ENCODE data around the gene PPP2R3B. TPM values are rescaled to one million over a fixed set of nuclear protein-coding genes. Genes with fewer than 3 reads are reported as not detected.

The PPP2R3B gene
- total RNA-seq, 1 experiment from 2014 or later, result 19.1 TPM

DNA sequence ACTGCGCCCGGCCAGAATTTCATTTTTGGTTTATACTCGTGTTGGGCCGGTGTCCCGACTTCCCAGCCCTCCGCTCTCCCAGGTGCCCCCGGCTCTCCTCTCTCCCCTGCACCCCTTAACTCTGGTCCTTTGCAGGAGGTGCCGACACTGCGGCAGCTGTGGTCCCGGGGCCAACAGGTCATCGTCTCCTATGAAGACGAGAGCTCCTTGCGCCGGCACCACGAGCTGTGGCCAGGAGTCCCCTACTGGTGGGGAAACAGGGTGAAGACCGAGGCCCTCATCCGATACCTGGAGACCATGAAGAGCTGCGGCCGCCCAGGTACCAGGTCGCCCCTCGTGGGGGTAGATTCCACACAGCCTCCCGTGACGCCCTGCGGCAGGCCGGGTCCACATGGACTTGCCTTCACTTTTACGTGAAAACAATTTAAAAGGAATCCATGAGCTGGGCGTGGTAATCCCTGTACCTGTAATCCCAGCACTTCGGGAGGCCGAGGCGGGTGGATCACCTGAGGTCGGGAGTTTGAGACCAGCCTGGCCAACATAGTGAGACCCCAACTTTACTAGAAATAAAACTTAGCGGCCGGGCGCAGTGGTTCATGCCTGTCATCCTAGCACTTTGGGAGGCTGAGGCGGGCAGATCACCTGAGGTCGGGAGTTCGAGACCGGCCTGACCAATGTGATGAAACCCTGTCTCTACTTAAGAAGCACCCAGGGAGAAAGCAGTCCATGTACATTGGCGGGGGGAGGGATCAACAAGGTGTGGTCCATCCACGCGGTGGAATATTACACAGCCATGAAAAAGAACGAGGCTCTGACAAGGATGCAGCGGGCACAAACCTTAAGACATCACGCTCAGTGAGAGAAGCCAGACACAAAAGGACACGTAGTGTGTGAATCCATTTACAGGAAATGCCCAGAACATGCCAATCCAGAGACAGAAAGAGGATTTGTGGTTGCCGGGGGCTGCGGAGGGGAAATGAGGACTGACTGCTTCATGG lies 93.5 kb downstream of the PPP2R3B start (continued):
- TF ChIP-seq JUND (IDR thresholded peaks at IDR 0.05) (no peak), FOSL1 (IDR thresholded peaks at IDR 0.05; ENCODE audit: low read depth) (no peak), EZH2 (IDR thresholded peaks at IDR 0.05) (no peak), POLR2AphosphoS5 (IDR thresholded peaks at IDR 0.05; ENCODE audit: low read depth, low read length) (no peak), EZH2phosphoT487 (IDR thresholded peaks at IDR 0.05; ENCODE audit: borderline replicate concordance) (no peak)

- ChIA-PET POLR2A (no interaction called here), RAD21 (ENCODE audit: low non-redundant PET in 1 of 2, low total read pairs in 2 of 2, uncharacterized antibody in 2 of 2, unreplicated experiment in 2 of 2) (no interaction called here), CTCF (no interaction called here)
- DNase-seq (ENCODE audit: low read depth, low spot score) (no peak), ATAC-seq (no peak)
- intact Hi-C loops (cut with micrococcal nuclease), result no loop called here
- H3K27me3 ChIP-seq (ENCODE audit: insufficient read depth, low read length), result no peaks in the 10 kb centered on the region
- H4K20me1 ChIP-seq (ENCODE audit: insufficient read depth), result no peaks in the 10 kb centered on the region
- no peak overlapping the region for H3K27ac ChIP-seq (ENCODE audit: low read depth, low read length)
- no peaks in the 10 kb centered on the region for H3K4me1 ChIP-seq (ENCODE audit: control insufficient read depth in 1 of 2, insufficient read depth in 2 of 2, low read length in 2 of 2)
- no peak for TF ChIP-seq POLR2AphosphoS5 (IDR thresholded peaks at IDR 0.05; ENCODE audit: low read depth, low read length)
- no peak for TF ChIP-seq JUND (IDR thresholded peaks at IDR 0.05)
- TF ChIP-seq, protein P1, sequence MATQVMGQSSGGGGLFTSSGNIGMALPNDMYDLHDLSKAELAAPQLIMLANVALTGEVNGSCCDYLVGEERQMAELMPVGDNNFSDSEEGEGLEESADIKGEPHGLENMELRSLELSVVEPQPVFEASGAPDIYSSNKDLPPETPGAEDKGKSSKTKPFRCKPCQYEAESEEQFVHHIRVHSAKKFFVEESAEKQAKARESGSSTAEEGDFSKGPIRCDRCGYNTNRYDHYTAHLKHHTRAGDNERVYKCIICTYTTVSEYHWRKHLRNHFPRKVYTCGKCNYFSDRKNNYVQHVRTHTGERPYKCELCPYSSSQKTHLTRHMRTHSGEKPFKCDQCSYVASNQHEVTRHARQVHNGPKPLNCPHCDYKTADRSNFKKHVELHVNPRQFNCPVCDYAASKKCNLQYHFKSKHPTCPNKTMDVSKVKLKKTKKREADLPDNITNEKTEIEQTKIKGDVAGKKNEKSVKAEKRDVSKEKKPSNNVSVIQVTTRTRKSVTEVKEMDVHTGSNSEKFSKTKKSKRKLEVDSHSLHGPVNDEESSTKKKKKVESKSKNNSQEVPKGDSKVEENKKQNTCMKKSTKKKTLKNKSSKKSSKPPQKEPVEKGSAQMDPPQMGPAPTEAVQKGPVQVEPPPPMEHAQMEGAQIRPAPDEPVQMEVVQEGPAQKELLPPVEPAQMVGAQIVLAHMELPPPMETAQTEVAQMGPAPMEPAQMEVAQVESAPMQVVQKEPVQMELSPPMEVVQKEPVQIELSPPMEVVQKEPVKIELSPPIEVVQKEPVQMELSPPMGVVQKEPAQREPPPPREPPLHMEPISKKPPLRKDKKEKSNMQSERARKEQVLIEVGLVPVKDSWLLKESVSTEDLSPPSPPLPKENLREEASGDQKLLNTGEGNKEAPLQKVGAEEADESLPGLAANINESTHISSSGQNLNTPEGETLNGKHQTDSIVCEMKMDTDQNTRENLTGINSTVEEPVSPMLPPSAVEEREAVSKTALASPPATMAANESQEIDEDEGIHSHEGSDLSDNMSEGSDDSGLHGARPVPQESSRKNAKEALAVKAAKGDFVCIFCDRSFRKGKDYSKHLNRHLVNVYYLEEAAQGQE (IDR thresholded peaks at IDR 0.05; ENCODE audit: low read depth), result no peak
- TF ChIP-seq CBX3 (IDR thresholded peaks at IDR 0.05; ENCODE audit: low read depth), result no peak
- TF ChIP-seq POLR2A (IDR thresholded peaks at IDR 0.05; ENCODE audit: borderline replicate concordance, extremely low read depth, insufficient read depth, insufficient read length), result no peak
- TF ChIP-seq ATF3 (IDR thresholded peaks at IDR 0.05), result no peak
- TF ChIP-seq SRF (IDR thresholded peaks at IDR 0.05; ENCODE audit: low read depth), result no peak
- no peak for TF ChIP-seq EZH2 (IDR thresholded peaks at IDR 0.05)
- TF ChIP-seq ZBTB33 (IDR thresholded peaks at IDR 0.05; ENCODE audit: extremely low read depth, insufficient replicate concordance, low read length), result no peak
- no peak for TF ChIP-seq CTCF (IDR thresholded peaks at IDR 0.05 in 2 of 3, conservative IDR thresholded peaks at IDR 0.05 in 1 of 3; ENCODE audit: borderline replicate concordance in 1 of 3, insufficient read depth in 1 of 3, low read depth in 2 of 3, low read length in 2 of 3)
- TF ChIP-seq TCF7L2 (IDR thresholded peaks at IDR 0.05; ENCODE audit: borderline replicate concordance, extremely low read depth, insufficient read depth, insufficient read length), result no peak
- TF ChIP-seq CEBPB (IDR thresholded peaks at IDR 0.05; ENCODE audit: low read depth), result no peak
- H3K9ac ChIP-seq (ENCODE audit: low read length), result no peak overlapping the region
- peaks cover 0 to 5% of the 10 kb centered on the region in 2 experiments; a peak in 2 of 4 replicates for H3K36me3 ChIP-seq (ENCODE audit: control insufficient read depth in 1 of 2, insufficient read depth in 2 of 2, low read length in 2 of 2)
- H3K79me2 ChIP-seq (ENCODE audit: insufficient read depth, low read length), result no peaks in the 10 kb centered on the region
- no peaks in the 10 kb centered on the region for H3K9me3 ChIP-seq (ENCODE audit: control insufficient read depth in 1 of 2, insufficient read depth in 1 of 2, low read depth in 1 of 2, low read length in 2 of 2)
- H3K4me3 ChIP-seq (replicated peaks in 1 of 2; ENCODE audit: low read depth in 1 of 2, low read length in 2 of 2), result no peak overlapping the region
- no TSS peak for BruUV-seq (replicated peaks)
- no peaks in the 10 kb centered on the region for H3K9me2 ChIP-seq (ENCODE audit: insufficient read depth)
- H3K4me2 ChIP-seq (ENCODE audit: low read length), result no peak overlapping the region
- no peak overlapping the region for H2AFZ ChIP-seq (ENCODE audit: low read depth, low read length, poor library complexity, severe bottlenecking)
Measured at GRCh38 chrX:291411-291901, 95.3 kb downstream of the PPP2R3B start.

All from HCT116 (cell line).